ENCODE data around the gene INSL3. TPM values are rescaled to one million over a fixed set of nuclear protein-coding genes. Genes with fewer than 3 reads are reported as not detected.

Gene INSL3
- total and polyA plus RNA-seq, 3 donors from 2014 or later: 39.0 to 1,477 (median 183) TPM

DNA sequence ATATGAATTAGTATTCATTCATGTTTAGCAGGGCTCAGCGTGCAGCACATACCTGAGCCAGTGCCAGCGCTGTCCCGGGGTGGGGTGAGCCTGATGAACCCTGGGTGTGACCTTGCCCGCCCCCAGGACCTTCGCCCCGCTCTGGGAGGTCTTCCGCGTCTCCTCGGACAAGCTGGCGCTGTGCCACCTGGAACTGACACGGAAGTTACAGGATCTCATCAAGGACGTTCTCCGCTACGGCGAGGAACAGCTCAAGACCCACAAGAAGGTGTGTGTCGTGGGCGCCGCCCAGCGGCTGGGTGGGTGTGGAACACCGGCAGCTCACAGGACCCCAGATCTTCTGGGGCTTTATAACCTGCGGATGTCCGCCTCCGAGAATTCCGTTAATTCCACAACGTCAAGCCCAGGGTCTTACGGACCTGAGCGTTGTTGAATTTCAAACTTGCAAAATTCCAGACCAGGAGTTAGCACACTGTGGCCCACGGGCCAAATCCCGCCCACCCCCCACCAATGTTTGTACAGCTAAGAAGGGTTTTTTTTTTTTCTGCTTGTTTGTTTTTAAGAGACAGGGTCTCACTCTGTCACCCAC lies 54.7 kb downstream of the INSL3 start:
- peaks cover 7% of the 10 kb centered on the region for H3K4me1 ChIP-seq
- intact Hi-C loops (cut with DNase I; ENCODE audit: low total_unique reads): no loop called here
- H3K9me3 ChIP-seq: no peaks in the 10 kb centered on the region
- no peaks in the 10 kb centered on the region for H3K27me3 ChIP-seq
- peak; percentile 94 for DNase-seq
- no peak overlapping the region for H3K4me3 ChIP-seq
- H3K36me3 ChIP-seq (ENCODE audit: low read depth, missing control alignments): no peaks in the 10 kb centered on the region
- 11 to 12% methylated on average over 14 to 25 of the region's 29 CpGs for WGBS, 2 donors
- H3K27ac ChIP-seq: no peak overlapping the region
- no peak for TF ChIP-seq POLR2A (IDR thresholded peaks at IDR 0.05)
- TF ChIP-seq, protein P1, sequence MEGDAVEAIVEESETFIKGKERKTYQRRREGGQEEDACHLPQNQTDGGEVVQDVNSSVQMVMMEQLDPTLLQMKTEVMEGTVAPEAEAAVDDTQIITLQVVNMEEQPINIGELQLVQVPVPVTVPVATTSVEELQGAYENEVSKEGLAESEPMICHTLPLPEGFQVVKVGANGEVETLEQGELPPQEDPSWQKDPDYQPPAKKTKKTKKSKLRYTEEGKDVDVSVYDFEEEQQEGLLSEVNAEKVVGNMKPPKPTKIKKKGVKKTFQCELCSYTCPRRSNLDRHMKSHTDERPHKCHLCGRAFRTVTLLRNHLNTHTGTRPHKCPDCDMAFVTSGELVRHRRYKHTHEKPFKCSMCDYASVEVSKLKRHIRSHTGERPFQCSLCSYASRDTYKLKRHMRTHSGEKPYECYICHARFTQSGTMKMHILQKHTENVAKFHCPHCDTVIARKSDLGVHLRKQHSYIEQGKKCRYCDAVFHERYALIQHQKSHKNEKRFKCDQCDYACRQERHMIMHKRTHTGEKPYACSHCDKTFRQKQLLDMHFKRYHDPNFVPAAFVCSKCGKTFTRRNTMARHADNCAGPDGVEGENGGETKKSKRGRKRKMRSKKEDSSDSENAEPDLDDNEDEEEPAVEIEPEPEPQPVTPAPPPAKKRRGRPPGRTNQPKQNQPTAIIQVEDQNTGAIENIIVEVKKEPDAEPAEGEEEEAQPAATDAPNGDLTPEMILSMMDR (IDR thresholded peaks at IDR 0.05): peak; percentile 71 to 86 (median 84)

Small RNA genes lying within 50 kb of the gene (small RNA-seq; reads per million reads assigned to genes)
- gene SNORA68: 0 reads per million in 2 donors

Other genes starting within 250 kb of the INSL3 start
- gene UNC13A, start 133.2 kb downstream of the INSL3 start, total RNA-seq: 1 to 10 TPM; 2.6 to 3.2 TPM
- 1.2 TPM for gene UNC13A, start 133.2 kb downstream of the INSL3 start, polyA plus RNA-seq (ENCODE audit: insufficient read depth, low read depth, low replicate concordance)
- gene MAP1S, start 102.0 kb downstream of the INSL3 start, total RNA-seq: 100 to 1,000 TPM in 1 of 2 donors, 10 to 100 TPM in 1; 95.5 to 106 TPM
- 123 TPM for gene MAP1S, start 102.0 kb downstream of the INSL3 start, polyA plus RNA-seq (ENCODE audit: insufficient read depth, low read depth, low replicate concordance)
- 10 to 100 TPM; 12.8 to 15.6 TPM for gene FCHO1, start 70.0 kb downstream of the INSL3 start, total RNA-seq
- 9.8 TPM for gene FCHO1, start 70.0 kb downstream of the INSL3 start, polyA plus RNA-seq (ENCODE audit: insufficient read depth, low read depth, low replicate concordance)
- under 1 TPM; 0.19 to 0.71 TPM for gene B3GNT3, start 26.4 kb downstream of the INSL3 start, total RNA-seq
- gene B3GNT3, start 26.4 kb downstream of the INSL3 start, polyA plus RNA-seq (ENCODE audit: insufficient read depth, low read depth, low replicate concordance): 0.63 TPM
- gene JAK3, start 26.5 kb upstream of the INSL3 start, total RNA-seq: 10 to 100 TPM in 1 of 2 donors, 1 to 10 TPM in 1; 5.0 to 10.5 TPM
- 3.5 TPM for gene JAK3, start 26.5 kb upstream of the INSL3 start, polyA plus RNA-seq (ENCODE audit: insufficient read depth, low read depth, low replicate concordance)
- 1,000 to 10,000 TPM in 1 of 2 donors, 100 to 1,000 TPM in 1; 551 to 1,098 TPM for gene RPL18A, start 38.4 kb upstream of the INSL3 start, total RNA-seq
- gene RPL18A, start 38.4 kb upstream of the INSL3 start, polyA plus RNA-seq (ENCODE audit: insufficient read depth, low read depth, low replicate concordance): 828 TPM
- gene SLC5A5, start 50.4 kb upstream of the INSL3 start, total RNA-seq: 1 to 10 TPM in 1 of 2 donors, under 1 TPM in 1; 0.79 to 1.4 TPM
- gene SLC5A5, start 50.4 kb upstream of the INSL3 start, polyA plus RNA-seq (ENCODE audit: insufficient read depth, low read depth, low replicate concordance): 1.1 TPM
- gene CCDC124, start 111.5 kb upstream of the INSL3 start, total RNA-seq: 10 to 100 TPM; 51.5 to 69.5 TPM
- 75.0 TPM for gene CCDC124, start 111.5 kb upstream of the INSL3 start, polyA plus RNA-seq (ENCODE audit: insufficient read depth, low read depth, low replicate concordance)
- 10 to 100 TPM; 10.3 to 15.9 TPM for gene KCNN1, start 145.6 kb upstream of the INSL3 start, total RNA-seq
- gene KCNN1, start 145.6 kb upstream of the INSL3 start, polyA plus RNA-seq (ENCODE audit: insufficient read depth, low read depth, low replicate concordance): 4.4 TPM
- 10 to 100 TPM; 13.0 to 15.3 TPM for gene ARRDC2, start 186.7 kb upstream of the INSL3 start, total RNA-seq
- 10.3 TPM for gene ARRDC2, start 186.7 kb upstream of the INSL3 start, polyA plus RNA-seq (ENCODE audit: insufficient read depth, low read depth, low replicate concordance)